Tibial nerve (tissue), 4 donors: Measurements from ENCODE around the gene IL20. TPM values are rescaled to one million over a fixed set of nuclear protein-coding genes. Genes with fewer than 3 reads are reported as not detected.

Source experiments
- DNase-seq, 2 donors: peaks; one replicate each; pipeline ENCODE4 v3.0.0-alpha.2; 2019; ENCODE audit warnings: low spot score in 2 of 2
- H3K27ac ChIP-seq, 4 donors: fragments of 200-600 bp; sonication (generic) in 3 of 4; one replicate each; pipeline ENCODE4 v1.5.1; 2017 to 2019; ENCODE audit warnings: mild to moderate bottlenecking in 1 of 4
- H3K27me3 ChIP-seq, 2 donors: fragments of 200-600 bp; sonication (generic) in 1 of 2; one replicate each; pipeline versions ENCODE4 v1.5.1 to v1.6.0; 2017 to 2019
- H3K36me3 ChIP-seq, 3 donors: fragments of 200-600 bp; sonication (generic); one replicate each; pipeline ENCODE4 v1.5.1; 2018 to 2019
- H3K4me1 ChIP-seq, 4 donors: fragments of 200-600 bp; sonication (generic) in 3 of 4; one replicate each; pipeline ENCODE4 v1.5.1; 2017 to 2019
- H3K4me3 ChIP-seq, 4 donors: fragments of 200-600 bp; sonication (generic) in 3 of 4; one replicate each; pipeline ENCODE4 v1.5.1; 2017 to 2019; ENCODE audit warnings: mild to moderate bottlenecking in 1 of 4, moderate library complexity in 1 of 4
- H3K9me3 ChIP-seq, 4 donors: fragments of 200-600 bp; sonication (generic) in 3 of 4; one replicate each; pipeline ENCODE4 v1.5.1; 2017 to 2019
- CTCF ChIP-seq, 5 experiments: fragments of 200-600 bp in 3 of 5; fragments of 450-650 bp in 2 of 5; sonication (generic) in 3 of 5; IDR thresholded peaks; one replicate each; pipeline ENCODE4 v1.5.1; 2016 to 2019; ENCODE audit warnings: antibody characterized with exemption in 5 of 5, mild to moderate bottlenecking in 3 of 5, moderate library complexity in 2 of 5
- EP300 ChIP-seq, 2 donors: sonication (generic); formaldehyde crosslinking; IDR thresholded peaks; one replicate each; pipeline ENCODE4 v1.6.1; 2017; ENCODE audit warnings: antibody characterized with exemption in 2 of 2, mild to moderate bottlenecking in 1 of 2
- POLR2A ChIP-seq, 2 donors: fragments of 450-650 bp; IDR thresholded peaks; one replicate each; pipeline ENCODE4 v1.6.1; 2017; ENCODE audit warnings: antibody characterized with exemption in 2 of 2, mild to moderate bottlenecking in 2 of 2, moderate library complexity in 2 of 2
- WGBS, 2 donors: methylation state at CpG; one replicate each; pipeline ENCODE4 v1.1.5; 2018; 5-methylcytosine and 5-hydroxymethylcytosine counted together
- total RNA-seq, 4 donors: library from RNA; depleted of rRNA; stranded (reverse); fragments of >200 nt; gene quantifications; one replicate each; pipeline ENCODE4 v1.1.0, GENCODE V29; 2016

IL20 gene
- total RNA-seq, 4 donors from 2014 or later, result not detected

- no peak for DNase-seq
- no peaks in the 10 kb centered on the region for H3K9me3 ChIP-seq
- WGBS, 2 donors, result 87% methylated on average over 2 of the region's 2 CpGs
- H3K4me1 ChIP-seq, result peaks cover 0 to 8% (median 4%) of the 10 kb centered on the region in 4 donors
- no peaks in the 10 kb centered on the region for H3K36me3 ChIP-seq
- no peak overlapping the region for H3K27ac ChIP-seq
- TF ChIP-seq POLR2A (IDR thresholded peaks at IDR 0.05) (no peak), CTCF (IDR thresholded peaks at IDR 0.05) (no peak), EP300 (IDR thresholded peaks at IDR 0.05) (no peak)
- H3K4me3 ChIP-seq, result no peak overlapping the region
- no peaks in the 10 kb centered on the region for H3K27me3 ChIP-seq
These were observed 35.5 kb upstream of the IL20 start for GRCh38 chr1:206829875-206830274.

GRCh38 chr1:206831650-206832049 lies 33.8 kb upstream of the IL20 start:
- DNase-seq, result no peak
- H3K27ac ChIP-seq, result no peak overlapping the region
- H3K4me1 ChIP-seq, result peaks cover 0 to 8% (median 4%) of the 10 kb centered on the region in 4 donors
- TF ChIP-seq POLR2A (IDR thresholded peaks at IDR 0.05) (no peak), EP300 (IDR thresholded peaks at IDR 0.05) (no peak), CTCF (IDR thresholded peaks at IDR 0.05) (no peak)
- H3K27me3 ChIP-seq, result no peaks in the 10 kb centered on the region
- H3K9me3 ChIP-seq, result no peaks in the 10 kb centered on the region
- 78 to 90% methylated on average over 4 of the region's 4 CpGs for WGBS, 2 donors
- H3K36me3 ChIP-seq, result no peaks in the 10 kb centered on the region
- no peak overlapping the region for H3K4me3 ChIP-seq

GRCh38 chr1:206832352-206832880 lies 33.0 kb upstream of the IL20 start:
- peaks cover 0 to 8% (median 4%) of the 10 kb centered on the region in 4 donors for H3K4me1 ChIP-seq
- TF ChIP-seq POLR2A (IDR thresholded peaks at IDR 0.05), result no peak
- TF ChIP-seq CTCF (IDR thresholded peaks at IDR 0.05), result no peak
- TF ChIP-seq EP300 (IDR thresholded peaks at IDR 0.05), result no peak
- H3K9me3 ChIP-seq, result no peaks in the 10 kb centered on the region
- WGBS, 2 donors, result 60 to 63% methylated on average over 2 of the region's 2 CpGs
- no peak overlapping the region for H3K4me3 ChIP-seq
- no peaks in the 10 kb centered on the region for H3K36me3 ChIP-seq
- no peak overlapping the region for H3K27ac ChIP-seq
- H3K27me3 ChIP-seq, result peaks cover 0 to 2% of the 10 kb centered on the region in 2 donors
- no peak for DNase-seq

- Histone ChIP-seq H3K4me3 (no peak overlapping the region), H3K27ac (no peak overlapping the region), H3K4me1 (peaks cover 0 to 8% (median 4%) of the 10 kb centered on the region in 4 donors), H3K36me3 (no peaks in the 10 kb centered on the region), H3K9me3 (no peaks in the 10 kb centered on the region), H3K27me3 (peaks cover 0 to 5% of the 10 kb centered on the region in 2 donors)
- no peak for DNase-seq
- WGBS, 2 donors, result 46 to 53% methylated on average over 2 of the region's 2 CpGs
- TF ChIP-seq POLR2A (IDR thresholded peaks at IDR 0.05), result no peak
These were observed 32.2 kb upstream of the IL20 start for GRCh38 chr1:206833106-206833680.

GRCh38 chr1:206833801-206834200 lies 31.6 kb upstream of the IL20 start:
- TF ChIP-seq CTCF (IDR thresholded peaks at IDR 0.05), result no peak
- no peak for TF ChIP-seq EP300 (IDR thresholded peaks at IDR 0.05)
- no peak for TF ChIP-seq POLR2A (IDR thresholded peaks at IDR 0.05)
- no peak for DNase-seq
- no peak overlapping the region for H3K4me3 ChIP-seq
- H3K36me3 ChIP-seq, result no peaks in the 10 kb centered on the region
- peaks cover 0 to 5% of the 10 kb centered on the region in 2 donors for H3K27me3 ChIP-seq
- H3K27ac ChIP-seq, result no peak overlapping the region
- no peaks in the 10 kb centered on the region for H3K9me3 ChIP-seq
- WGBS, 2 donors, result 51 to 64% methylated on average over 2 of the region's 2 CpGs
- H3K4me1 ChIP-seq, result peaks cover 0 to 8% (median 4%) of the 10 kb centered on the region in 4 donors
